Thyroid gland (tissue), 4 donors: Measurements from ENCODE around the gene CRY1. TPM values are rescaled to one million over a fixed set of nuclear protein-coding genes. Genes with fewer than 3 reads are reported as not detected.

Experiments
- DNase-seq, 2 donors: peaks; one replicate each; pipeline ENCODE4 v3.0.0-alpha.2; 2019
- H3K27ac ChIP-seq, 3 donors: fragments of 200-600 bp; sonication (generic); 1 replicate in 2 of 3; 2 replicates in 1 of 3; pipeline ENCODE4 v1.5.1; 2016 to 2019; ENCODE audit warnings: mild to moderate bottlenecking in 1 of 3, moderate library complexity in 1 of 3
- H3K27me3 ChIP-seq: fragments of 200-600 bp; sonication (generic); one replicate; pipeline ENCODE4 v1.5.1; 2019
- H3K36me3 ChIP-seq, 2 donors: fragments of 200-600 bp; sonication (generic); one replicate each; pipeline ENCODE4 v1.5.1; 2016 to 2019
- H3K4me1 ChIP-seq, 2 donors: fragments of 200-600 bp; sonication (generic); one replicate each; pipeline ENCODE4 v1.5.1; 2017 to 2019
- H3K4me3 ChIP-seq, 3 donors: fragments of 200-600 bp; sonication (generic); replicated peaks in 1 of 3; 1 replicate in 2 of 3; 2 replicates in 1 of 3; pipeline ENCODE4 v1.5.1; 2016; ENCODE audit warnings: mild to moderate bottlenecking in 1 of 3
- H3K9me3 ChIP-seq: fragments of 200-600 bp; sonication (generic); one replicate; pipeline ENCODE4 v1.5.1; 2017
- POLR2A ChIP-seq, 2 donors: fragments of 450-650 bp; IDR thresholded peaks; one replicate each; pipeline ENCODE4 v1.6.1; 2017; ENCODE audit warnings: antibody characterized with exemption in 2 of 2, mild to moderate bottlenecking in 2 of 2, moderate library complexity in 1 of 2
- WGBS, 2 donors: methylation state at CpG; one replicate each; pipeline ENCODE4 v1.1.5; 2017; 5-methylcytosine and 5-hydroxymethylcytosine counted together
- intact Hi-C: fragments of 100-400 bp; cut with DNase I; formaldehyde crosslinking; loops from one replicate; pipeline ENCODE4 v1.15.1; 2023
- total RNA-seq, 4 donors: library from RNA; depleted of rRNA; stranded (reverse); fragments of >200 nt; gene quantifications; one replicate each; pipeline ENCODE4 v1.2.3, GENCODE V29; 2016
- TF ChIP-seq, protein P1 (sequence below), 6 experiments: fragments of 200-600 bp in 3 of 6; fragments of 450-650 bp in 3 of 6; sonication (generic) in 3 of 6; IDR thresholded peaks; one replicate each; pipeline ENCODE4 v1.5.1; 2016 to 2019; ENCODE audit warnings: antibody characterized with exemption in 6 of 6, mild to moderate bottlenecking in 2 of 6, inconsistent platforms in 1 of 6, moderate library complexity in 1 of 6

Gene CRY1
- total RNA-seq, 4 donors from 2014 or later, result 53.3 to 68.8 (median 61.7) TPM

DNA sequence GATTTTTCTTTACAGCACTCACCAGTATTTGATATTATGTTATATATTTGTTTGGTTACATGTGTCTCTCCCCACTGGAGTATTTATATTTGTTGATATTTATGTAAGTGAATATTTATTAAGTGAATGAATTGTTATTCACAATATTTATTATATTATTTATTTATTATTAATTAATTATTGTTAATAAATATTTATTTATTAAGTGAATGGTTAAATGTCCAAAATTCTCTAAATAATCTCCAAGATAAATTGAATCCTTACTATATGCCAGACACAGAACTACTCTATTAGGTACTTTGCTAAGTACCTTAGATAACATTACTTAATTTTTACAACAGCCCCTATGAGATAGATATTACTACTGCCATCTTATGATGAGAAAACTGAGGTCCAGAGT lies 10.2 kb upstream of the CRY1 start:
- H3K36me3 ChIP-seq, result no peaks in the 10 kb centered on the region
- H3K27me3 ChIP-seq, result no peaks in the 10 kb centered on the region
- H3K4me3 ChIP-seq, result no peak overlapping the region
- H3K9me3 ChIP-seq, result no peaks in the 10 kb centered on the region
- no peak overlapping the region for H3K27ac ChIP-seq
- H3K4me1 ChIP-seq, result peaks cover 0 to 3% of the 10 kb centered on the region in 2 donors
- no peak for TF ChIP-seq POLR2A (IDR thresholded peaks at IDR 0.05)
- TF ChIP-seq, protein P1, sequence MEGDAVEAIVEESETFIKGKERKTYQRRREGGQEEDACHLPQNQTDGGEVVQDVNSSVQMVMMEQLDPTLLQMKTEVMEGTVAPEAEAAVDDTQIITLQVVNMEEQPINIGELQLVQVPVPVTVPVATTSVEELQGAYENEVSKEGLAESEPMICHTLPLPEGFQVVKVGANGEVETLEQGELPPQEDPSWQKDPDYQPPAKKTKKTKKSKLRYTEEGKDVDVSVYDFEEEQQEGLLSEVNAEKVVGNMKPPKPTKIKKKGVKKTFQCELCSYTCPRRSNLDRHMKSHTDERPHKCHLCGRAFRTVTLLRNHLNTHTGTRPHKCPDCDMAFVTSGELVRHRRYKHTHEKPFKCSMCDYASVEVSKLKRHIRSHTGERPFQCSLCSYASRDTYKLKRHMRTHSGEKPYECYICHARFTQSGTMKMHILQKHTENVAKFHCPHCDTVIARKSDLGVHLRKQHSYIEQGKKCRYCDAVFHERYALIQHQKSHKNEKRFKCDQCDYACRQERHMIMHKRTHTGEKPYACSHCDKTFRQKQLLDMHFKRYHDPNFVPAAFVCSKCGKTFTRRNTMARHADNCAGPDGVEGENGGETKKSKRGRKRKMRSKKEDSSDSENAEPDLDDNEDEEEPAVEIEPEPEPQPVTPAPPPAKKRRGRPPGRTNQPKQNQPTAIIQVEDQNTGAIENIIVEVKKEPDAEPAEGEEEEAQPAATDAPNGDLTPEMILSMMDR (IDR thresholded peaks at IDR 0.05), result no peak
- DNase-seq, result no peak
- intact Hi-C loops, result no loop called here

GRCh38 chr12:107103097-107103496 lies 9.7 kb upstream of the CRY1 start:
- 87 to 91% methylated on average over 3 of the region's 3 CpGs for WGBS, 2 donors
- TF ChIP-seq POLR2A (IDR thresholded peaks at IDR 0.05), result no peak
- TF ChIP-seq, protein P1 (IDR thresholded peaks at IDR 0.05), result no peak
- no peak for DNase-seq
- no peak overlapping the region for H3K27ac ChIP-seq
- no peaks in the 10 kb centered on the region for H3K36me3 ChIP-seq
- no peaks in the 10 kb centered on the region for H3K9me3 ChIP-seq
- peaks cover 0 to 3% of the 10 kb centered on the region in 2 donors for H3K4me1 ChIP-seq
- H3K4me3 ChIP-seq, result no peak overlapping the region
- intact Hi-C loops, result no loop called here
- no peaks in the 10 kb centered on the region for H3K27me3 ChIP-seq

DNA sequence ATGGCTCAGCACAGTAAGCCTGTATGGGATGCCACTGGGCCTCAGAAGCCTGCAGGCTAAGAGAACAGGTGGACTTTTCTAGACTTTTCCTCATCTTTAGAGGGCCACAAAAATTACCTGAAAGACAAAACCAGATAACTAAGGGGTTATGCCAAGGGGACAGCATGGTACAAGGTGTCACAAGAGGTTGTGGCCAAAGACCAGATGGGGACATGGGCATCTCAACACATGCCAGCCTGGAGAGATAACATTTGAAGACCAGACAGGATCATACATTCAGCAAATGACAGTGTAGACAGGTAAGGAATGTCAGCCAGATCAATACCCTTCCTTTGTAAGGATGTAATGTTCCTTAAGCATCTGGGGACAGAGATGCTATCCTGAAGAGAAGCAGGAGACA lies 8.9 kb upstream of the CRY1 start:
- no peak overlapping the region for H3K4me3 ChIP-seq
- H3K9me3 ChIP-seq, result no peaks in the 10 kb centered on the region
- H3K27me3 ChIP-seq, result no peaks in the 10 kb centered on the region
- no peak for DNase-seq
- TF ChIP-seq, protein P1 (IDR thresholded peaks at IDR 0.05), result no peak
- no peak for TF ChIP-seq POLR2A (IDR thresholded peaks at IDR 0.05)
- H3K27ac ChIP-seq, result no peak overlapping the region
- intact Hi-C loops, result no loop called here
- no peaks in the 10 kb centered on the region for H3K36me3 ChIP-seq
- peaks cover 0 to 3% of the 10 kb centered on the region in 2 donors for H3K4me1 ChIP-seq

DNA sequence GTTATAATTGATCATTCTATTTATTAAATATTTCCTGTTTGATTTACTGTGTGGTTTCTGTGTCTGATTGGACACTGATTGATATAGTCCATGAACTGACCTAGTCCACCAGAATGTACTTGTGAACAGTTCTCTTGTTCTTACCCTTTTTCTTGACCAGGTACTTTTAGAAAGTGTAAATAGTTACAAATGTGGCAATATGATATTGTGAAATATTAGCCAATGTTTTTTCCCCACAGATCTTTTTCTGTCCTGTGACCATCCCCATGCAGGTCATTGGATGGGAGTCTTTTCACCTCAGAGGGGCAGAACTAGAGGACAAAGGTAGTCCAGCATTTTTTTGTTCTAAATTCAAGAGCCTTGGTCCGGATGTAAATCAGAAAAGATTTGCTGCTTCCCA lies 8.3 kb upstream of the CRY1 start:
- H3K4me3 ChIP-seq, result no peak overlapping the region
- no peak overlapping the region for H3K27ac ChIP-seq
- H3K36me3 ChIP-seq, result no peaks in the 10 kb centered on the region
- H3K9me3 ChIP-seq, result no peaks in the 10 kb centered on the region
- intact Hi-C loops, result no loop called here
- H3K27me3 ChIP-seq, result no peaks in the 10 kb centered on the region
- TF ChIP-seq, protein P1 (IDR thresholded peaks at IDR 0.05), result no peak
- TF ChIP-seq POLR2A (IDR thresholded peaks at IDR 0.05), result no peak
- DNase-seq, result no peak
- H3K4me1 ChIP-seq, result peaks cover 0 to 3% of the 10 kb centered on the region in 2 donors
- WGBS, 2 donors, result 93 to 96% methylated on average over 1 of the region's 1 CpG

DNA sequence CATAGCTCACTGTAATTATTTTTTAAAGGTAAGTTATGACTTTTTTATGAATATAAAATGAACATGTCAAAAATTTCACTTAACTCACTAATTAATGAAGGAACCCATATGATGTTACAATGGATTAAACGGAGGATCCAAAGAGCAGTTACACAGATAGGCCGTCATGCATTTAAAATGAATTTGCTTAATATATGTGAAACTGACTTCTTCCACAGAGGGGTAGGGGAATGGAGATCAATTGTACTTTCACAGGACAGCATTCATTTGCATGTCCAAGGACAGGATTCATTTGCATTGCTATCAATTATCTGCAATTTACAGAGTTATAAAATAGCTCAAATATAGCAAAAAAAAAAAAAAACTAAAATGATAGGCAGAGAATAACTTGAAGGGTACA lies 6.6 kb upstream of the CRY1 start:
- Histone ChIP-seq H3K4me1 (peaks cover 0 to 3% of the 10 kb centered on the region in 2 donors), H3K9me3 (no peaks in the 10 kb centered on the region), H3K4me3 (no peak overlapping the region), H3K27ac (no peak overlapping the region), H3K36me3 (no peaks in the 10 kb centered on the region), H3K27me3 (no peaks in the 10 kb centered on the region)
- intact Hi-C loops, result loop anchor here (5.0 kb wide), 1 partner anchor 143 kb away; the partner anchor contains the start of gene TMEM263
- no peak for DNase-seq
- WGBS, 2 donors, result 79 to 80% methylated on average over 2 of the region's 2 CpGs
- TF ChIP-seq, protein P1 (IDR thresholded peaks at IDR 0.05), result no peak
- TF ChIP-seq POLR2A (IDR thresholded peaks at IDR 0.05), result no peak
